ENCODE measurements around the gene CAB39. TPM values are rescaled to one million over a fixed set of nuclear protein-coding genes. Genes with fewer than 3 reads are reported as not detected.

CAB39 gene
- total RNA-seq, 1 experiment from 2014 or later: 88.7 TPM

DNA sequence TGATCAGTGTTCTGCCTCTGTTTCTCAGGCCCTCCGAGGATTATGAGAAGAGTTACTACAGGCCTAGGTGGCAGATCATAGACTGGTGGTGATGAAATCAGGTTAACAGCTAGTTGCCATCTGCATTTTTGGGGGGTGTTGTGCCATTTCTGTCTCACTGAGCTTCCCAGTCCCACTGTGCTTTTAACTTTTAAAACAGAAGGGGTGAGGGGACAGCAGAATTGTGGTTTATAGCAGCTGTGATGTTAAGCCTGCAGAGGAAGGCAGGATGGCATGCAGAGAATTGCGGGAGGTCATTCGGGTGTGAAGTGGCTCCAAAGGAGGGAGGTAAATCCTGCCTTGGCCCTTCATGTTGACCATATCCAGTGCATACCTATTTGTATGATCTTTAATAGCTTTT is 5.0 kb downstream of the CAB39 start:
- no peak overlapping the region for H3K27ac Mint-ChIP-seq (ENCODE audit: unreplicated experiment)
- H3K4me3 Mint-ChIP-seq (ENCODE audit: low read depth, unreplicated experiment): no peak overlapping the region
- intact Hi-C loops (cut with micrococcal nuclease; ENCODE audit: unreplicated experiment): loop anchor here (10.0 kb wide), 1 partner anchor 103 kb away; no protein-coding TSS in a partner anchor
- CTCF ChIA-PET: no interaction called here
- H3K4me1 Mint-ChIP-seq (ENCODE audit: low read depth, unreplicated experiment): peaks cover 47% of the 10 kb centered on the region
- H3K9me3 Mint-ChIP-seq (ENCODE audit: low read depth, unreplicated experiment): no peaks in the 10 kb centered on the region
- peaks cover 45% of the 10 kb centered on the region for H3K36me3 Mint-ChIP-seq (ENCODE audit: insufficient read depth, unreplicated experiment)
- no TSS peak for BruUV-seq (replicated peaks)
- H3K27me3 Mint-ChIP-seq (ENCODE audit: unreplicated experiment): no peaks in the 10 kb centered on the region
- no peak for DNase-seq
- TF ChIP-seq, protein P1, sequence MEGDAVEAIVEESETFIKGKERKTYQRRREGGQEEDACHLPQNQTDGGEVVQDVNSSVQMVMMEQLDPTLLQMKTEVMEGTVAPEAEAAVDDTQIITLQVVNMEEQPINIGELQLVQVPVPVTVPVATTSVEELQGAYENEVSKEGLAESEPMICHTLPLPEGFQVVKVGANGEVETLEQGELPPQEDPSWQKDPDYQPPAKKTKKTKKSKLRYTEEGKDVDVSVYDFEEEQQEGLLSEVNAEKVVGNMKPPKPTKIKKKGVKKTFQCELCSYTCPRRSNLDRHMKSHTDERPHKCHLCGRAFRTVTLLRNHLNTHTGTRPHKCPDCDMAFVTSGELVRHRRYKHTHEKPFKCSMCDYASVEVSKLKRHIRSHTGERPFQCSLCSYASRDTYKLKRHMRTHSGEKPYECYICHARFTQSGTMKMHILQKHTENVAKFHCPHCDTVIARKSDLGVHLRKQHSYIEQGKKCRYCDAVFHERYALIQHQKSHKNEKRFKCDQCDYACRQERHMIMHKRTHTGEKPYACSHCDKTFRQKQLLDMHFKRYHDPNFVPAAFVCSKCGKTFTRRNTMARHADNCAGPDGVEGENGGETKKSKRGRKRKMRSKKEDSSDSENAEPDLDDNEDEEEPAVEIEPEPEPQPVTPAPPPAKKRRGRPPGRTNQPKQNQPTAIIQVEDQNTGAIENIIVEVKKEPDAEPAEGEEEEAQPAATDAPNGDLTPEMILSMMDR (IDR thresholded peaks at IDR 0.05; ENCODE audit: unreplicated experiment): no peak

DNA sequence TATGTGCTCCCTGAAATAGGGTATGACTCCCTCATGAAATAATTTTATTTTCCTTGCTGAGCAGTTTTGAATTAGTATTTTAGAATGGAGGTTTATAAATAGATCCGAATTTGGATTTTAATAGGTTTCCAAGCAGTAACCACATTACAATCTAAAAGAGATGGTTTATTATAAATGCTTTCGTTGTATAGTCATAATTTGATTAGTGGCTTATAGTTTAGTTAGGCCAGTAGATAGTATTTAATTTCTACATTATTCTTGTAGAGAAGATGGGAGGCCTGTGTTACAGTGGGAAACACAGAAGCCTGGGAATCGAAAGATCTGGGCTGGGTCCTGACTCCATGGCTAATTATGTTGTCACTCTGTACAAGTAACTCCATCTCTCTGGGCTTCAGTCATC is 6.7 kb downstream of the CAB39 start:
- no TSS peak for BruUV-seq (replicated peaks)
- Mint-ChIP-seq H3K27ac (ENCODE audit: unreplicated experiment) (no peak overlapping the region), H3K36me3 (ENCODE audit: insufficient read depth, unreplicated experiment) (peaks cover 34% of the 10 kb centered on the region), H3K4me3 (ENCODE audit: low read depth, unreplicated experiment) (no peak overlapping the region), H3K4me1 (ENCODE audit: low read depth, unreplicated experiment) (peaks cover 47% of the 10 kb centered on the region), H3K27me3 (ENCODE audit: unreplicated experiment) (no peaks in the 10 kb centered on the region), H3K9me3 (ENCODE audit: low read depth, unreplicated experiment) (no peaks in the 10 kb centered on the region)
- intact Hi-C loops (cut with micrococcal nuclease; ENCODE audit: unreplicated experiment): loop anchor here (10.0 kb wide), 1 partner anchor 105 kb away; no protein-coding TSS in a partner anchor
- DNase-seq: no peak
- TF ChIP-seq, protein P1 (IDR thresholded peaks at IDR 0.05; ENCODE audit: unreplicated experiment): no peak
- CTCF ChIA-PET: no interaction called here

DNA sequence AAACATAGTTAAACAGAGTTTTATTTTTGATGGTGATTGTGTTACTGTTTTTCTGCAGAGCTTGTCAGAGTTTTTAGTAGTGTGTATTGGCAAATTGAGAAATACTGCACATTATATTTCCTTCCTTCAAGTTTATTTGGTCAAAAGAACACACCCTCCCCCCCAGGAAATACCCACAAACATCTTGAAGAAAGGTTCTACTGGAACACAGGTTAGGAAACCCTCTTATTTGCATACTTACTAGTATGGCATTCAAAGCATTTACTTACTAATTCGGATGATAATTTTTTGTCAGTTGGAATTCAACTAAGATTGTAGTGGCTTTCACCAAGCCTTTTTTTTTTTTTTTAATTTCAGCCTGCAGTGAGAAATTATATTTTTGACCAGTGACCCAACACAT is 9.1 kb downstream of the CAB39 start:
- TF ChIP-seq, protein P1 (IDR thresholded peaks at IDR 0.05; ENCODE audit: unreplicated experiment): no peak
- intact Hi-C loops (cut with micrococcal nuclease; ENCODE audit: unreplicated experiment): no loop called here
- no peaks in the 10 kb centered on the region for H3K27me3 Mint-ChIP-seq (ENCODE audit: unreplicated experiment)
- no peak for DNase-seq
- H3K4me3 Mint-ChIP-seq (ENCODE audit: low read depth, unreplicated experiment): no peak overlapping the region
- BruUV-seq (replicated peaks): no TSS peak
- peak overlapping the region; percentile 14 for H3K27ac Mint-ChIP-seq (ENCODE audit: unreplicated experiment)
- CTCF ChIA-PET: interaction anchor here (1.6 kb wide), 1 partner anchor 72 kb away, joined by 4 read pairs; no protein-coding TSS in a partner anchor
- peaks cover 28% of the 10 kb centered on the region for H3K36me3 Mint-ChIP-seq (ENCODE audit: insufficient read depth, unreplicated experiment)
- no peaks in the 10 kb centered on the region for H3K9me3 Mint-ChIP-seq (ENCODE audit: low read depth, unreplicated experiment)
- peaks cover 35% of the 10 kb centered on the region for H3K4me1 Mint-ChIP-seq (ENCODE audit: low read depth, unreplicated experiment)

DNA sequence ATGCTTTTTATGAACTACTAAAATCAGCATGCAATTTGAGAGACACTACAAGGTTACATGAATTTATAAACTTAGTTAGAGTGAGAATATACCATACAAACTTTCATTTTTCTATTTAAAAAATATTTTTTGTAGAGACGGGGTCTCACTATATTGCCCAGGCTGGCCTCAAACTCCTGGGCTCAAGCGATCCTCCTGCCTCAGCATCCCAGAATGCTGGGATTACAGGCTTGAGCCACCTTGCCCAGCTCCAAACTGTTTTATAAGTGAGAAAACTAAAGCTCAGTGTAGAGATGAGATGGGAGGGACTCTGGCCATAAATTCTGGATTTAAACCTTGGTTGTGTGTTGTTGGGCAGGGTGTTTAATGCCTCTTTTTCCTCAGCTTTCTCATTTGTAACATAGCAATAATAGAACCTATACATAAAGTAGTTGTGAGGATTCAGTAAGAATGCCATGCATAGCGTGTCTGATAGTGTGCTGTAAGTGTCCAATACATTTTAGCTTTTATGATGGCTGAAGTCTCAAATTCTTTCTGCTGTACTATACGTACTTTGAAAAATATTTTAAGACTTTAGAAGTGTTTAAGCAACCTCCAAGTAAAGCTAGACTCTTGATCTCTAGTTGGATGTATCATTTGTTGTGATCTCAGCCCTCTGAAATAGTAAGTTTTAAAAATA is 9.7 kb downstream of the CAB39 start:
- TF ChIP-seq, protein P1 (IDR thresholded peaks at IDR 0.05; ENCODE audit: unreplicated experiment): no peak
- peaks cover 27% of the 10 kb centered on the region for H3K36me3 Mint-ChIP-seq (ENCODE audit: insufficient read depth, unreplicated experiment)
- H3K27me3 Mint-ChIP-seq (ENCODE audit: unreplicated experiment): no peaks in the 10 kb centered on the region
- CTCF ChIA-PET: interaction anchor here (1.5 to 1.6 kb wide), 2 partner anchors 8 to 72 kb away, joined by 4 to 5 read pairs; no protein-coding TSS in a partner anchor
- no peaks in the 10 kb centered on the region for H3K9me3 Mint-ChIP-seq (ENCODE audit: low read depth, unreplicated experiment)
- intact Hi-C loops (cut with micrococcal nuclease; ENCODE audit: unreplicated experiment): no loop called here
- H3K4me1 Mint-ChIP-seq (ENCODE audit: low read depth, unreplicated experiment): peaks cover 32% of the 10 kb centered on the region
- DNase-seq: no peak
- no TSS peak for BruUV-seq (replicated peaks)
- H3K27ac Mint-ChIP-seq (ENCODE audit: unreplicated experiment): no peak overlapping the region
- H3K4me3 Mint-ChIP-seq (ENCODE audit: low read depth, unreplicated experiment): no peak overlapping the region
